ENCODE results near the gene TH.

Gene TH

GRCh38 chr11:2171591-2172003, at the start of gene TH:
Gene TH, minus strand, starts transcription at chr11:2171815. Its CDS starts 29 bp downstream, at chr11:2171786.
- H3K27me3 ChIP-seq (ENCODE audit: control insufficient read depth, insufficient read depth, low read length): no peaks in the 10 kb centered on the region
- H3K4me3 ChIP-seq (ENCODE audit: low read depth, low read length): no peak within 1 kb of the TSS
- no peaks in the 10 kb centered on the region for H3K4me1 ChIP-seq (ENCODE audit: control insufficient read depth, insufficient read depth, low read length)
- H3K36me3 ChIP-seq (ENCODE audit: control insufficient read depth, insufficient read depth, low read length): no peaks in the 10 kb centered on the region
- no peaks in the 10 kb centered on the region for H3K9me3 ChIP-seq (ENCODE audit: control insufficient read depth, insufficient read depth, low read length)
- no peak within 1 kb of the TSS for H3K9ac ChIP-seq (ENCODE audit: low read depth, low read length)
- H3K27ac ChIP-seq (ENCODE audit: low read depth, low read length): no peak within 1 kb of the TSS

- Histone ChIP-seq H3K4me1 (ENCODE audit: control insufficient read depth, insufficient read depth, low read length) (peaks cover 13% of the 10 kb centered on the region), H3K9ac (ENCODE audit: low read depth, low read length) (no peak overlapping the region), H3K9me3 (ENCODE audit: control insufficient read depth, insufficient read depth, low read length) (no peaks in the 10 kb centered on the region), H3K36me3 (ENCODE audit: control insufficient read depth, insufficient read depth, low read length) (no peaks in the 10 kb centered on the region), H3K27me3 (ENCODE audit: control insufficient read depth, insufficient read depth, low read length) (peaks cover 19% of the 10 kb centered on the region), H3K27ac (ENCODE audit: low read depth, low read length) (no peak overlapping the region), H3K4me3 (ENCODE audit: low read depth, low read length) (no peak overlapping the region)
These were observed 49.4 kb upstream of the TH start for GRCh38 chr11:2221024-2221423.

GRCh38 chr11:2220173-2220771, 48.7 kb upstream of the TH start:
- Histone ChIP-seq H3K4me1 (ENCODE audit: control insufficient read depth, insufficient read depth, low read length) (peaks cover 13% of the 10 kb centered on the region), H3K9ac (ENCODE audit: low read depth, low read length) (no peak overlapping the region), H3K36me3 (ENCODE audit: control insufficient read depth, insufficient read depth, low read length) (no peaks in the 10 kb centered on the region), H3K9me3 (ENCODE audit: control insufficient read depth, insufficient read depth, low read length) (no peaks in the 10 kb centered on the region), H3K27me3 (ENCODE audit: control insufficient read depth, insufficient read depth, low read length) (peaks cover 19% of the 10 kb centered on the region), H3K4me3 (ENCODE audit: low read depth, low read length) (no peak overlapping the region), H3K27ac (ENCODE audit: low read depth, low read length) (no peak overlapping the region)

GRCh38 chr11:2219318-2220017, 47.9 kb upstream of the TH start:
- peaks cover 13% of the 10 kb centered on the region for H3K4me1 ChIP-seq (ENCODE audit: control insufficient read depth, insufficient read depth, low read length)
- no peak overlapping the region for H3K27ac ChIP-seq (ENCODE audit: low read depth, low read length)
- peaks cover 19% of the 10 kb centered on the region for H3K27me3 ChIP-seq (ENCODE audit: control insufficient read depth, insufficient read depth, low read length)
- H3K4me3 ChIP-seq (ENCODE audit: low read depth, low read length): no peak overlapping the region
- no peak overlapping the region for H3K9ac ChIP-seq (ENCODE audit: low read depth, low read length)
- no peaks in the 10 kb centered on the region for H3K36me3 ChIP-seq (ENCODE audit: control insufficient read depth, insufficient read depth, low read length)
- no peaks in the 10 kb centered on the region for H3K9me3 ChIP-seq (ENCODE audit: control insufficient read depth, insufficient read depth, low read length)

GRCh38 chr11:2218031-2218633, 46.5 kb upstream of the TH start:
- H3K27me3 ChIP-seq (ENCODE audit: control insufficient read depth, insufficient read depth, low read length): peaks cover 24% of the 10 kb centered on the region
- H3K4me1 ChIP-seq (ENCODE audit: control insufficient read depth, insufficient read depth, low read length): peaks cover 4% of the 10 kb centered on the region
- H3K27ac ChIP-seq (ENCODE audit: low read depth, low read length): no peak overlapping the region
- no peaks in the 10 kb centered on the region for H3K36me3 ChIP-seq (ENCODE audit: control insufficient read depth, insufficient read depth, low read length)
- no peaks in the 10 kb centered on the region for H3K9me3 ChIP-seq (ENCODE audit: control insufficient read depth, insufficient read depth, low read length)
- H3K4me3 ChIP-seq (ENCODE audit: low read depth, low read length): no peak overlapping the region
- H3K9ac ChIP-seq (ENCODE audit: low read depth, low read length): no peak overlapping the region

GRCh38 chr11:2217211-2218030, 45.8 kb upstream of the TH start:
- Histone ChIP-seq H3K27ac (ENCODE audit: low read depth, low read length) (no peak overlapping the region), H3K27me3 (ENCODE audit: control insufficient read depth, insufficient read depth, low read length) (peaks cover 21% of the 10 kb centered on the region), H3K36me3 (ENCODE audit: control insufficient read depth, insufficient read depth, low read length) (no peaks in the 10 kb centered on the region), H3K9ac (ENCODE audit: low read depth, low read length) (no peak overlapping the region), H3K4me3 (ENCODE audit: low read depth, low read length) (no peak overlapping the region), H3K4me1 (ENCODE audit: control insufficient read depth, insufficient read depth, low read length) (peaks cover 2% of the 10 kb centered on the region), H3K9me3 (ENCODE audit: control insufficient read depth, insufficient read depth, low read length) (no peaks in the 10 kb centered on the region)

- Histone ChIP-seq H3K9me3 (ENCODE audit: control insufficient read depth, insufficient read depth, low read length) (no peaks in the 10 kb centered on the region), H3K27ac (ENCODE audit: low read depth, low read length) (no peak overlapping the region), H3K27me3 (ENCODE audit: control insufficient read depth, insufficient read depth, low read length) (peaks cover 14% of the 10 kb centered on the region), H3K9ac (ENCODE audit: low read depth, low read length) (no peak overlapping the region), H3K4me1 (ENCODE audit: control insufficient read depth, insufficient read depth, low read length) (peaks cover 2% of the 10 kb centered on the region), H3K4me3 (ENCODE audit: low read depth, low read length) (no peak overlapping the region), H3K36me3 (ENCODE audit: control insufficient read depth, insufficient read depth, low read length) (no peaks in the 10 kb centered on the region)
These were observed 44.9 kb upstream of the TH start for GRCh38 chr11:2216400-2217064.

GRCh38 chr11:2215561-2216399, 44.2 kb upstream of the TH start:
- no peak overlapping the region for H3K9ac ChIP-seq (ENCODE audit: low read depth, low read length)
- no peak overlapping the region for H3K27ac ChIP-seq (ENCODE audit: low read depth, low read length)
- peaks cover 13% of the 10 kb centered on the region; the same call in 1 of the 2 replicates for H3K27me3 ChIP-seq (ENCODE audit: control insufficient read depth, insufficient read depth, low read length)

GRCh38 chr11:2215230-2215560, 43.6 kb upstream of the TH start:
- Histone ChIP-seq H3K27ac (ENCODE audit: low read depth, low read length) (no peak overlapping the region), H3K36me3 (ENCODE audit: control insufficient read depth, insufficient read depth, low read length) (no peaks in the 10 kb centered on the region), H3K9ac (ENCODE audit: low read depth, low read length) (no peak overlapping the region), H3K4me3 (ENCODE audit: low read depth, low read length) (no peak overlapping the region), H3K4me1 (ENCODE audit: control insufficient read depth, insufficient read depth, low read length) (peaks cover 2% of the 10 kb centered on the region), H3K27me3 (ENCODE audit: control insufficient read depth, insufficient read depth, low read length) (peaks cover 13% of the 10 kb centered on the region; the same call in 1 of the 2 replicates), H3K9me3 (ENCODE audit: control insufficient read depth, insufficient read depth, low read length) (no peaks in the 10 kb centered on the region)

More at GRCh38 chr11:2215561-2216399, 44.2 kb upstream of the TH start:
- H3K4me1 ChIP-seq (ENCODE audit: control insufficient read depth, insufficient read depth, low read length): peaks cover 2% of the 10 kb centered on the region
- no peaks in the 10 kb centered on the region for H3K9me3 ChIP-seq (ENCODE audit: control insufficient read depth, insufficient read depth, low read length)
- H3K4me3 ChIP-seq (ENCODE audit: low read depth, low read length): no peak overlapping the region
- no peaks in the 10 kb centered on the region for H3K36me3 ChIP-seq (ENCODE audit: control insufficient read depth, insufficient read depth, low read length)

Measured in HUES48 (cell line).